K562 (cell line): ENCODE results near the gene SRSF9. TPM values are rescaled to one million over a fixed set of nuclear protein-coding genes. Genes with fewer than 3 reads are reported as not detected.

Source experiments
- C11orf30 ChIP-seq: fragments of 450-650 bp; IDR thresholded peaks from 2 replicates; pipeline ENCODE4 v1.6.1; 2016; ENCODE audit warnings: low read depth, mild to moderate bottlenecking
- DACH1 ChIP-seq: fragments of 450-650 bp; IDR thresholded peaks from 2 replicates; pipeline ENCODE4 v1.6.1; 2018; ENCODE audit not compliant: partially characterized antibody
- DNMT1 ChIP-seq: fragments of 450-650 bp; IDR thresholded peaks from 2 replicates; pipeline ENCODE4 v1.6.1; 2016; ENCODE audit warnings: antibody characterized with exemption, mild to moderate bottlenecking
- ELK1 ChIP-seq: sonication (generic); formaldehyde crosslinking; IDR thresholded peaks from 2 replicates; pipeline ENCODE4 v1.8.1; 2022; ENCODE audit warnings: missing genetic modification reagents
- HSF4 ChIP-seq: fragments of 250-450 bp; sonication (Bioruptor Pico); IDR thresholded peaks from 2 replicates; pipeline ENCODE4 v2.1.2; 2022; ENCODE audit warnings: mild to moderate bottlenecking, moderate library complexity, borderline replicate concordance
- KLF10 ChIP-seq: fragments of 250-450 bp; sonication (Bioruptor Pico); IDR thresholded peaks from 2 replicates; pipeline ENCODE4 v1.6.1; 2021; ENCODE audit warnings: matching md5 sums
- L3MBTL2 ChIP-seq: fragments of 450-650 bp; IDR thresholded peaks from 2 replicates; pipeline ENCODE4 v1.6.1; 2016; ENCODE audit warnings: mild to moderate bottlenecking, moderate library complexity
- MCM3 ChIP-seq: fragments of 450-650 bp; IDR thresholded peaks from 2 replicates; pipeline ENCODE4 v1.6.1; 2016
- NR2C1 ChIP-seq, 2 experiments: fragments of 450-650 bp; IDR thresholded peaks; 2 replicates each; pipeline ENCODE4 v1.6.1; 2017; ENCODE audit warnings: mild to moderate bottlenecking in 2 of 2, antibody characterized with exemption in 1 of 2, inconsistent platforms in 1 of 2, missing compliant biosample characterization in 1 of 2, missing genetic modification characterization in 1 of 2
- PPARD ChIP-seq: fragments of 250-450 bp; sonication (Bioruptor Pico); IDR thresholded peaks from 2 replicates; pipeline ENCODE4 v1.8.0; 2022; ENCODE audit warnings: inconsistent platforms, mild to moderate bottlenecking, moderate library complexity
- PURB ChIP-seq: sonication (generic); formaldehyde crosslinking; IDR thresholded peaks from 2 replicates; pipeline ENCODE4 v1.9.0; 2021; ENCODE audit warnings: low read depth, mild to moderate bottlenecking, missing genetic modification reagents
- RERE ChIP-seq: sonication (generic); formaldehyde crosslinking; IDR thresholded peaks from 2 replicates; pipeline ENCODE4 v1.8.0; 2023; ENCODE audit warnings: missing genetic modification reagents, mild to moderate bottlenecking, borderline replicate concordance
- SREBF2 ChIP-seq: sonication (generic); formaldehyde crosslinking; IDR thresholded peaks from 2 replicates; pipeline ENCODE4 v1.4.0; 2020; ENCODE audit warnings: mild to moderate bottlenecking, missing genetic modification reagents
- TAF7 ChIP-seq: fragments of 450-650 bp; IDR thresholded peaks from 2 replicates; pipeline ENCODE4 v1.6.1; 2016; ENCODE audit warnings: missing genetic modification characterization, missing compliant biosample characterization
- TEAD2 ChIP-seq: fragments of 450-650 bp; IDR thresholded peaks from 2 replicates; pipeline ENCODE4 v1.6.1; 2016; ENCODE audit warnings: missing genetic modification characterization, control low read depth, missing compliant biosample characterization
- TFAM ChIP-seq: fragments of 250-450 bp; sonication (Bioruptor Pico); conservative IDR thresholded peaks from 2 replicates; pipeline ENCODE4 v1.5.0; 2021; ENCODE audit warnings: mild to moderate bottlenecking, moderate library complexity
- ZBTB49 ChIP-seq: sonication (generic); formaldehyde crosslinking; IDR thresholded peaks from 2 replicates; pipeline ENCODE4 v1.8.0; 2022; ENCODE audit warnings: missing genetic modification reagents, mild to moderate bottlenecking, borderline replicate concordance
- ZNF232 ChIP-seq: sonication (generic); formaldehyde crosslinking; IDR thresholded peaks from 2 replicates; pipeline ENCODE4 v1.8.0; 2022; ENCODE audit warnings: mild to moderate bottlenecking, missing genetic modification reagents
- ZNF282 ChIP-seq: sonication (generic); formaldehyde crosslinking; IDR thresholded peaks from 2 replicates; pipeline ENCODE4 v1.8.1; 2023; ENCODE audit warnings: missing genetic modification reagents
- ZNF408 ChIP-seq: fragments of 250-450 bp; sonication (Bioruptor Pico); IDR thresholded peaks from 2 replicates; pipeline ENCODE4 v1.4.0; 2020; ENCODE audit warnings: low read depth, mild to moderate bottlenecking, moderate library complexity
- ZNF586 ChIP-seq: fragments of 450-650 bp; formaldehyde crosslinking; conservative IDR thresholded peaks from 2 replicates; pipeline ENCODE4 v1.4.0; 2020; ENCODE audit warnings: mild to moderate bottlenecking, moderate library complexity
- polyA plus RNA-seq, 8 experiments: library from polyadenylated mRNA; depleted of rRNA in 4 of 8; stranded (reverse) in 5 of 8; unstranded in 3 of 8; fragments of >200 nt; fragmentation: Nextera tagmentation in 2 of 8; fragmentation: Illumina TruSeq in 1 of 8; extraction: Ambion mirVana in 2 of 8; extraction: Trizol in 1 of 8; gene quantifications; 2 replicates each; pipeline versions ENCODE4 v1.2.1 to v1.2.3, GENCODE V29; 2011 to 2014; ENCODE audit warnings: inconsistent platforms in 1 of 8, missing spikeins in 1 of 8
- total RNA-seq, 7 experiments: library from RNA; depleted of rRNA in 6 of 7; stranded (reverse); fragments of >200 nt in 6 of 7; fragmentation: Illumina TruSeq in 2 of 7; extraction: Trizol in 2 of 7; gene quantifications; 2 replicates each; pipeline versions ENCODE4 v1.2.1 to v1.2.3, GENCODE V29; 2011 to 2021; ENCODE audit warnings: low replicate concordance in 1 of 7

Gene SRSF9
- total and polyA plus RNA-seq, 9 of the 15 experiments (the other 6 are each of a cell fraction or from before 2014, with no cell fraction given): 40.3 to 291 (median 230) TPM

DNA sequence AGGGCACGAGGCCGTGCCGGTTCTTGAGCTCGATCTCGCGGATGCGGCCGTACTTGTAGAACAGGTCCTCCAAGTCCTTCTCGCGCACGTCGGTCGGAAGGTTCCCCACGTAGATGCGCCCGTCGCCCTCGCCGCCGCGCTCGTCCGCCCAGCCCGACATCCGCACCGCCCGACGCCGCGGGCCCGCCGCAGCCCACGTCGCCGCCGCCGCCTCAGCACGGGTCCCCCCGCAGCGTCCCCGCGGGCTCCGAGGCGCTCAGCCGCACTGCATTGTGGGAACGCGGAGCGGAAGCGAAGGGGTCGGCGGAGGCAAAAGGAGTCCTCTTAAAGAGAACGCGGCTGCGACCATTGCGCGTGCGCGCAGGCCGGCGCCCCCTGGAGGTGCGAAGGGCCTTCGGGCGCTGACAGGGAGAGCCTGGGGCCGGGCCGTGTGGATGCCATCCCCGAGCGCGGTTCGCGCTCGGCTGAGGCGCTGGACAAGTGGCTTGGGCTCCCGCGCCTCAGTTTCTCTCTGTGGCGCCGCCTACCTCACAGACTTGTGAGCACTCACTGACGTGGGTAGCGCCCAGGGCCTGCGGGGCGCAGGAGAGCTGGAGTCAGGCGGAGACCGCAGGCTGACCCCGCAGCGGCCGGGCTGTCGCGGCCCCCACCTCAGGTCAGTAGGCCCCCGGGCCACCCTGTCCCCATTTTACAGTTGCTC is at the start of gene SRSF9 (continued):
- no peak for TF ChIP-seq RERE (CRISPR knock-in tag)
- TF ChIP-seq TAF7 (tag): no peak
- peak; percentile 29 for TF ChIP-seq C11orf30
- TF ChIP-seq ZNF586 (CRISPR knock-in tag): 0 out of 2 replicates have a peak, but pooled peaks have one; percentile 22
- TF ChIP-seq ZNF408 (CRISPR knock-in tag): no peak
- TF ChIP-seq ZNF282: no peak
- no peak for TF ChIP-seq ELK1 (CRISPR knock-in tag)
- TF ChIP-seq SREBF2: no peak
- no peak for TF ChIP-seq TFAM
- TF ChIP-seq PPARD (CRISPR knock-in tag): no peak
- peak; percentile 85 for TF ChIP-seq L3MBTL2
- no peak for TF ChIP-seq TEAD2
- 0 out of 2 replicates have a peak, but pooled peaks have one; percentile 43 for TF ChIP-seq ZBTB49 (CRISPR knock-in tag)
- no peak for TF ChIP-seq NR2C1 (IDR thresholded peaks at IDR 0.05)
- peak; percentile 60 for TF ChIP-seq NR2C1 (tag; IDR thresholded peaks at IDR 0.05)
- no peak for TF ChIP-seq KLF10
- TF ChIP-seq DNMT1: no peak
- peak; percentile 10 for TF ChIP-seq DACH1
- TF ChIP-seq MCM3: no peak
- no peak for TF ChIP-seq HSF4 (CRISPR knock-in tag)
- TF ChIP-seq ZNF232 (CRISPR knock-in tag): 0 out of 2 replicates have a peak, but pooled peaks have one; percentile 62
- TF ChIP-seq PURB: no peak
